GM12891 (cell line): Measurements from ENCODE around the gene SPOPL.

Experiments used
- PAX5 ChIP-seq: IDR thresholded peaks from 2 replicates; pipeline ENCODE4 v1.6.1; 2011; ENCODE audit warnings: low read length, moderate library complexity, mild to moderate bottlenecking; ENCODE audit not compliant: insufficient read depth, severe bottlenecking
- POLR2A ChIP-seq: IDR thresholded peaks from 2 replicates; pipeline ENCODE4 v1.6.1; 2011; ENCODE audit warnings: low read depth, low read length, control low read depth
- POLR2AphosphoS5 ChIP-seq: IDR thresholded peaks from 2 replicates; pipeline ENCODE4 v1.6.1; 2011; ENCODE audit warnings: low read depth, low read length, control low read depth

DNA sequence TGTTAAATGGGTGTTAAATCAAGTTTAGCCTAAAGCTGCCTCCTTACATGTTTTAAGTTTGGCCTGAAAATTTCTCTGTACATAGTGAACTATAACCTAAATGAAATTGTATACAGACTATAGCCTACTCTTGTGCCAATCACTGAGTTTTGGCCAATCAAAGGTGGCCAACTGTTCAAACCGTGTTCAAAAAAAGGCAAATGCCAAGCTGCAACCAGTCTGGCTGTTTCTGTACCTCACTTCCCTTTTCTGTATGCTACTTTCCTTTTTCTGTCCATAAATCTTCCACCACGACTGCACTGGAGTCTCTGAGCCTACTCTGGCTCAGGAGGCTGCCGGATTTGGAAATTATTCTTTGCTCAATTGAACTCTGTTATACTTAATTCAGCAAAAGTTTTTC is 121.0 kb downstream of the SPOPL start:
- TF ChIP-seq PAX5 (no peak), POLR2AphosphoS5 (no peak), POLR2A (no peak)
